Small intestine (tissue), 7 donors: ENCODE measurements around the gene CTNNBIP1. TPM values are rescaled to one million over a fixed set of nuclear protein-coding genes. Genes with fewer than 3 reads are reported as not detected.
A peak's percentile ranks its signal among the peaks of the same experiment; 100 is the strongest.

Source experiments
- DNase-seq, 2 donors: peaks; one replicate each; pipeline versions ENCODE4 v3.0.0 to v3.0.0-alpha.2; 2013
- FAIRE-seq: peaks from 2 replicates; lab custom pipeline; 2012; peaks lifted over from hg19 to GRCh38; lab: Jason Lieb, UNC
- H3K27ac ChIP-seq, 3 donors: one replicate each; pipeline ENCODE4 v1.5.1; 2013; ENCODE audit warnings: low read length in 2 of 3, mild to moderate bottlenecking in 2 of 3, control low read depth in 1 of 3, inconsistent platforms in 1 of 3, low read depth in 1 of 3, moderate library complexity in 1 of 3
- H3K27me3 ChIP-seq, 3 donors: one replicate each; pipeline ENCODE4 v1.6.1; 2013; ENCODE audit warnings: low read length in 3 of 3, inconsistent platforms in 1 of 3; ENCODE audit not compliant: control insufficient read depth in 3 of 3, insufficient read depth in 3 of 3
- H3K36me3 ChIP-seq, 3 donors: one replicate each; pipeline ENCODE4 v1.6.1; 2013; ENCODE audit warnings: low read length in 3 of 3, inconsistent platforms in 1 of 3, low read depth in 1 of 3, mild to moderate bottlenecking in 1 of 3, moderate library complexity in 1 of 3; ENCODE audit not compliant: control insufficient read depth in 3 of 3, insufficient read depth in 2 of 3
- H3K4me1 ChIP-seq, 3 donors: one replicate each; pipeline ENCODE4 v1.6.1; 2013; ENCODE audit warnings: low read length in 2 of 3, inconsistent platforms in 1 of 3, low read depth in 1 of 3, mild to moderate bottlenecking in 1 of 3, moderate library complexity in 1 of 3; ENCODE audit not compliant: control insufficient read depth in 3 of 3, insufficient read depth in 2 of 3
- H3K4me3 ChIP-seq, 3 donors: one replicate each; pipeline ENCODE4 v1.5.1; 2013; ENCODE audit warnings: low read length in 3 of 3, control low read depth in 1 of 3, inconsistent platforms in 1 of 3, low read depth in 1 of 3, mild to moderate bottlenecking in 1 of 3, moderate library complexity in 1 of 3
- H3K9me3 ChIP-seq, 2 donors: one replicate each; pipeline ENCODE4 v1.6.1; 2013; ENCODE audit warnings: low read depth in 1 of 2, low read length in 1 of 2; ENCODE audit not compliant: control insufficient read depth in 2 of 2, insufficient read depth in 1 of 2
- WGBS, 3 donors: extraction: QIAGEN DNeasy Blood & Tissue Kit; methylation state at CpG; one replicate each; pipeline ENCODE4 v1.1.7; 2013; 5-methylcytosine and 5-hydroxymethylcytosine counted together
- polyA plus RNA-seq, 4 donors: library from polyadenylated mRNA; stranded (reverse) in 3 of 4; unstranded in 1 of 4; fragments of 200-250 nt in 3 of 4; fragments of 120-200 nt in 1 of 4; gene quantifications; one replicate each; pipeline versions ENCODE4 v1.2.1 to v1.2.3, GENCODE V29; 2013
- donor health status: healthy with polysubstance abuse.
- donor health status: control.
- donor health status: control.
- donor health status: Bipolar disorder and iron deficiency.
- donor health status: healthy.

CTNNBIP1 gene
- polyA plus RNA-seq, 4 donors, result 19.5 to 24.8 (median 22.1) TPM

GRCh38 chr1:9901148-9902059, 8.7 kb downstream of the CTNNBIP1 start:
- WGBS, 3 donors, result 16 to 61% (median 44%) methylated on average over 9 of the region's 9 CpGs
- H3K4me3 ChIP-seq, result no peak overlapping the region
- FAIRE-seq (no peak), DNase-seq (peak in 1 of 2 donors; percentile 76)
- no peaks in the 10 kb centered on the region for H3K27me3 ChIP-seq
- H3K9me3 ChIP-seq, result no peaks in the 10 kb centered on the region
- H3K27ac ChIP-seq, result peak overlapping the region; percentile 27 to 59 (median 28)
- peaks cover 0 to 9% (median 0%) of the 10 kb centered on the region in 3 donors for H3K36me3 ChIP-seq
- peaks cover 6 to 19% (median 9%) of the 10 kb centered on the region in 3 donors for H3K4me1 ChIP-seq

- Histone ChIP-seq H3K36me3 (peaks cover 0 to 9% (median 0%) of the 10 kb centered on the region in 3 donors), H3K4me1 (peaks cover 6 to 19% (median 9%) of the 10 kb centered on the region in 3 donors), H3K9me3 (no peaks in the 10 kb centered on the region), H3K27ac (peak overlapping the region; percentile 12 to 59 (median 37)), H3K27me3 (no peaks in the 10 kb centered on the region), H3K4me3 (no peak overlapping the region)
- WGBS, 3 donors, result 25 to 51% (median 42%) methylated on average over 18 of the region's 18 CpGs
- DNase-seq, result peak; percentile 72 to 87
- no peak for FAIRE-seq
Measured at GRCh38 chr1:9900142-9901043, 9.7 kb downstream of the CTNNBIP1 start.

GRCh38 chr1:9894115-9894514, 16.0 kb downstream of the CTNNBIP1 start:
- no peak for DNase-seq
- H3K9me3 ChIP-seq, result no peaks in the 10 kb centered on the region
- no peak for FAIRE-seq
- no peak overlapping the region for H3K4me3 ChIP-seq
- no peaks in the 10 kb centered on the region for H3K27me3 ChIP-seq
- WGBS, 3 donors, result 90 to 93% (median 91%) methylated on average over 3 of the region's 3 CpGs
- no peaks in the 10 kb centered on the region for H3K4me1 ChIP-seq
- peaks cover 0 to 18% (median 0%) of the 10 kb centered on the region in 3 donors for H3K36me3 ChIP-seq
- H3K27ac ChIP-seq, result no peak overlapping the region

- Histone ChIP-seq H3K36me3 (peaks cover 0 to 24% (median 0%) of the 10 kb centered on the region in 3 donors), H3K4me3 (no peak overlapping the region), H3K27ac (peak overlapping the region in 2 of 3 donors; percentile 2 to 6), H3K9me3 (no peaks in the 10 kb centered on the region), H3K27me3 (no peaks in the 10 kb centered on the region), H3K4me1 (no peaks in the 10 kb centered on the region)
- peak in 1 of 2 donors; percentile 37 for DNase-seq
- 74 to 86% (median 78%) methylated on average over 14 of the region's 14 CpGs for WGBS, 3 donors
- no peak for FAIRE-seq
Measured at GRCh38 chr1:9892563-9893528, 17.2 kb downstream of the CTNNBIP1 start.

DNA sequence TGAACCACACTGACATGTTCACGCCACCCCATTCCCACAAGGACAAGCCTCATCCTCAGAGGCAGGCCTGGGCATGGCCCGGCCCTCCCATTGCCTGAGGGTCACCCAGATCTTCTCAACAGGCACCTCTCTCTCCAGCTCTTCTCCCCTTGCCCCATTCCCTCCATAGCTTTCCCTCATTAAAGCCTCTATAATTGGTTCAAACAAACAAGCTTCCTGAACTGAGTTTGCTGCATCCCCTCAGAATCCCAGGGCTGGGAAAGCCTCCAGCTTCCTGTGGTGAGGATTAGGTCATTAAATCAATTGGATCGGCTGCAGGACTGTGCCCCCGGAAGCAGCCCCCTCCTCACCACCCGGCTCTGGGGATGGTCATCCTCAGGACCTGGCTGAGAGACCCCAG, 18.9 kb downstream of the CTNNBIP1 start:
- DNase-seq (no peak), FAIRE-seq (no peak)
- no peaks in the 10 kb centered on the region for H3K27me3 ChIP-seq
- no peak overlapping the region for H3K4me3 ChIP-seq
- no peaks in the 10 kb centered on the region for H3K9me3 ChIP-seq
- peaks cover 0 to 32% (median 0%) of the 10 kb centered on the region in 3 donors for H3K36me3 ChIP-seq
- no peak overlapping the region for H3K27ac ChIP-seq
- no peaks in the 10 kb centered on the region for H3K4me1 ChIP-seq
- 69 to 80% (median 70%) methylated on average over 5 of the region's 5 CpGs for WGBS, 3 donors

GRCh38 chr1:9890224-9890731, 19.8 kb downstream of the CTNNBIP1 start:
- Histone ChIP-seq H3K36me3 (peaks cover 0 to 32% (median 0%) of the 10 kb centered on the region in 3 donors), H3K4me1 (no peaks in the 10 kb centered on the region), H3K4me3 (no peak overlapping the region), H3K27ac (peak overlapping the region in 1 of 3 donors; percentile 18), H3K9me3 (no peaks in the 10 kb centered on the region), H3K27me3 (no peaks in the 10 kb centered on the region)
- WGBS, 3 donors, result 51 to 68% (median 66%) methylated on average over 6 of the region's 6 CpGs
- DNase-seq (no peak), FAIRE-seq (no peak)

DNA sequence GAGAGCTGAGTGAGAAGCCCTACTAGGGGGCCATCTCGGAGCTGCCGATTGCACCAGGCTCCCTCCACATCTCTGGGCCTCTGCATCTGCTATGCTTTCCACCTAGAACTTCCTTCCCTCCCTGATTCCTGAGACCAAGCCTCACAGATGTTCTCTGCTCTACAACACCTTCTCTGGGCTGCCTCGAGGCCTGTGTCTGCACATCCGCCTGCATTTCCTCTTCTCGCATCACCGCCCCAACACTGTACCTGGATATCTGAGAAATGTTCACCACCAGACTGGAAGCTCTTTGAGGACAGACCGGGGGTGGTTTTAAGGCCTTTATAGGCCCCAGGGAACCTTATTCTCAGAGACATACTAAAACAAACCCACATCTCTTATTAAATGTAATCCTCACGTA, 20.7 kb downstream of the CTNNBIP1 start:
- Histone ChIP-seq H3K27ac (no peak overlapping the region), H3K9me3 (no peaks in the 10 kb centered on the region), H3K4me1 (no peaks in the 10 kb centered on the region), H3K4me3 (no peak overlapping the region), H3K36me3 (peaks cover 0 to 39% (median 0%) of the 10 kb centered on the region in 3 donors), H3K27me3 (no peaks in the 10 kb centered on the region)
- FAIRE-seq (no peak), DNase-seq (no peak)
- 87 to 93% (median 88%) methylated on average over 8 of the region's 8 CpGs for WGBS, 3 donors
